ENCODE measurements around the gene MEP1A.
"Not testable (repeated sequence)": the region's sequence is repeated elsewhere in the genome, so short reads cannot be mapped to it uniquely, and the experiment has no call there.

Gene MEP1A

DNA sequence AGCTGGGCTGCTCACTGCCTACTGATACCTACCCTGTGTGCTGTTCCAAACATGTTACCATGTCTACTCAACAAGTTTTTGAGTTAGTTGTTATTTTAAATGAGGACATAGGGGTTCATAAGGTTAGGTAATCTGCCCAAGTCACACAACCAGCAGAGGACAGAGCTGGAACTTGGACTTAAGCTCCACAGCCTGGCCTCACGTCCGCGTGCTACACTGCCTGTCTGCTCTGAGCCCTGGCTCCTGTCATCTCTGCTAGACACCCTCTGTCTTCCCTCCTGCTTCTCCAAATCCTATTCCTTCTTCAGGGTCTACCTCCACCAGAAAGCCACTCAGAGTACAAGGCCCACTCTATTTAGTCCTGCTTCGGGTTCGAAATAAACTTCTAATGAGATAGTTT is 28.2 kb upstream of the MEP1A start:
- TF ChIP-seq, protein P1, sequence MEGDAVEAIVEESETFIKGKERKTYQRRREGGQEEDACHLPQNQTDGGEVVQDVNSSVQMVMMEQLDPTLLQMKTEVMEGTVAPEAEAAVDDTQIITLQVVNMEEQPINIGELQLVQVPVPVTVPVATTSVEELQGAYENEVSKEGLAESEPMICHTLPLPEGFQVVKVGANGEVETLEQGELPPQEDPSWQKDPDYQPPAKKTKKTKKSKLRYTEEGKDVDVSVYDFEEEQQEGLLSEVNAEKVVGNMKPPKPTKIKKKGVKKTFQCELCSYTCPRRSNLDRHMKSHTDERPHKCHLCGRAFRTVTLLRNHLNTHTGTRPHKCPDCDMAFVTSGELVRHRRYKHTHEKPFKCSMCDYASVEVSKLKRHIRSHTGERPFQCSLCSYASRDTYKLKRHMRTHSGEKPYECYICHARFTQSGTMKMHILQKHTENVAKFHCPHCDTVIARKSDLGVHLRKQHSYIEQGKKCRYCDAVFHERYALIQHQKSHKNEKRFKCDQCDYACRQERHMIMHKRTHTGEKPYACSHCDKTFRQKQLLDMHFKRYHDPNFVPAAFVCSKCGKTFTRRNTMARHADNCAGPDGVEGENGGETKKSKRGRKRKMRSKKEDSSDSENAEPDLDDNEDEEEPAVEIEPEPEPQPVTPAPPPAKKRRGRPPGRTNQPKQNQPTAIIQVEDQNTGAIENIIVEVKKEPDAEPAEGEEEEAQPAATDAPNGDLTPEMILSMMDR (IDR thresholded peaks at IDR 0.05; ENCODE audit: low read depth, low read length), result no peak
- H3K4me3 ChIP-seq (ENCODE audit: low read depth, low read length), result no peak overlapping the region

DNA sequence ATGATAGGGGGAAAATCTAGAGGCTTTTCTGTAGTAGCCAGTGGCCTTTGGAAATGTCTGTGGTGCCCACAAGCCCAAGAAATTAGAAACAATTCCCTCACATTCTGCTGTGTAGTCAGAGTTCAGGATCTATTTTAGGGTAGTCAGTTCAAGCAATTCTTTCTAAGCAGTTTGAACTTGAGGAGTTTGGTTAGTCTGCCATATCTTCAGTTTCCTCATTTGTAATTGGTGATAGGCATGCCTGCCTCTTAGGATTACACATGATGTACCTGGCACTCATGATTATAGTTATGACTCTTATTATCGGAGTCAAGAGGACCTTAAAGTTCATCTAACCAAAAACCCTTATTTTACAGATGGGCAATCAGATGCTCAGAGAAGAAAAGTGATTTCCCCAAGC is 21.2 kb upstream of the MEP1A start:
- TF ChIP-seq, protein P1 (IDR thresholded peaks at IDR 0.05; ENCODE audit: low read depth, low read length), result no peak
- no peak overlapping the region for H3K4me3 ChIP-seq (ENCODE audit: low read depth, low read length)

DNA sequence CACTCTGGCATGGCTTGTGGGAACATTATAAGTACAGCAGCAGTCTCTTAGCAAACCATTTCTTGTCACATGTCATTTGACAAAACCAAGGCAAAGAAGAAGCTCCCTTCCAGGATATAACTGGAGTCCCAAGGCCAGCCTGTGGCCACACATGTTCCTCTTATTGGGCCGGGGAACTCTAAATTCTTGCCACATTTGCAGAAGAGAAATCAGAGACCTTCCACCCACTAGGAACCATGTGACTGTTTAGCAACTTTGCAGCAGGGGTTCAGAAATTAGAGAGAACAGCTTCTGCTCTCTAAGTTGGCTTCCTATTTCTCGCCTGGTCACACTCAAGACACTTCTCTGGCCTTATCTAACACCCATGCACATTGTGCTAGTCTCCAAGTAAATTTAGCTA is 20.4 kb upstream of the MEP1A start:
- H3K4me3 ChIP-seq (ENCODE audit: low read depth, low read length), result no peak overlapping the region
- TF ChIP-seq, protein P1 (IDR thresholded peaks at IDR 0.05; ENCODE audit: low read depth, low read length), result no peak

DNA sequence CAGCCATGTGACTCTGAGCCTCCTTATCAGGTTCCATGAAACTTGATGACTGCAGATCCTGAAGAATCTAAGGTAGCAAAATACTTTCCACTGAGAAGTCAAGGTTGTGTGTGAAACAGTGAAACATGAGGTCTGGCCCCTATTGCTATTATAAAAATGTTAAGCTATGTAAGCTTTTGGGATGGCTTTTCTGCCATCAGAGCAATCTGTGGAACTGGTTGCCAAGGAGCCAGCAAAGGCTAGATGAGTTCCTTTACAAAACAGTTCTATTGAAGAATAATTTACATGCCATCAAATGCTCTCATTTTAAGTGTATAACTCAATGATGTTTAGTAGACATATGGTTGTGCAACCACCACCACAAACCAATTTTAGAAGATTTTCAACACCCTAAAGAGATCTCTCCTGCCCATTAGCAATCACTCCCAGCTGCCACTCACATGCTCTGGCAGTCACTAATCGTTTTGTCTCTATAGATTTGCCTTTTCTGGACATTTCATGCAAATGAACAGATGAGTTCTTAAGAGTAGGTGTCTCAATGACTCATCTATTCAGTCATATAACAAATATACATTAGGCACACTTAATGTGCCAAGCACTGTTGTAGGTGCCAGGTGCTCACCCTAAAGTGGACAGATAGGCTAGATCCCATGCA is 19.9 kb upstream of the MEP1A start:
- TF ChIP-seq, protein P1 (IDR thresholded peaks at IDR 0.05; ENCODE audit: low read depth, low read length), result no peak
- no peak overlapping the region for H3K4me3 ChIP-seq (ENCODE audit: low read depth, low read length)

DNA sequence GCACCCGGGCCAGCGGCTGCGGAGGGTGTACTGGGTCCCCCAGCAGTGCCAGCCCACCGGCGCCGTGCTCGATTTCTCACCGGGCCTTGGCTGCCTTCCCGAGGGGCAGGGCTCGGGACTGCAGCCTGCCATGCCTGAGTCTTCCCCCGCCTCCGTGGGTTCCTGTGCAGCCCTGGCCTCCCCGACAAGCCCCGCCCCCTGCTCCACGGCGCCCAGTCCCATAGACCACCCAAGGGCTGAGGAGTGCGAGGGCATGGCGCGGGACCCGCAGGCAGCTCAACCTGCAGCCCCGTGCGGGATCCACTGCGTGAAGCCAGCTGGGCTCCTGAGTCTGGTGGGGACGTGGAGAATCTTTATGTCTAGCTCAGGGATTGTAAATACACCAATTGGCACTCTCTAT is 18.5 kb upstream of the MEP1A start:
- not testable (repeated sequence) for H3K4me3 ChIP-seq (ENCODE audit: low read depth, low read length)

DNA sequence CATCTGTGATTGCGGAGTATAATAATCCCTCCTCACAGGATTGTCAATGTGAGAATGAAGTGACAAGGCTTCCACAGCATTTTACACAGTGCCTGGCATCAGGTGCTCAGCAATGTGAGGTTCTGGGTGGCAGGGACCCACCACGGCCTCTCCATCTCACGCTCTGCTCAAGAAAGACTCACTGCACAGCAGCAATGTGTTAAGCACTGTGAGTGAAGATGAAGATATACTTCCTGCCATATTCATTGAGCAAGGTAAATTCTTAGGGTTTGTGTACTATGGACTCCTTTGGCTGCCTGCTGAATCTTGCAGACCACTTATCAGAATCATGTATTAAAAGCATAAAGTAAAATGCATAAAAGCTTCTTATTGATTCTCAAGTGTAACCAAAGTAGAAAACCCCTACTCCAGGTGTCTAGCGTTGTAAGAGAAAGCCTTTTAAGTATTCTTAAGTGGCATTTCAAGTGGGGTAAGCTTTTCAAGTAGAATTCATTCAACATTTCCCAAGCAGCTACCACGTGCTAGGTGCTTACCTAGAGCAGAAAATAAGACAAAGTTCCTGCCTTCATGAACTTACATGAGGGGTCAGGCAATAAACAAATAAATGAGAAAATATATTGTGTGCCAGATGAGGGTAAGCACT is 17.0 kb upstream of the MEP1A start:
- TF ChIP-seq, protein P1 (IDR thresholded peaks at IDR 0.05; ENCODE audit: low read depth, low read length), result no peak

DNA sequence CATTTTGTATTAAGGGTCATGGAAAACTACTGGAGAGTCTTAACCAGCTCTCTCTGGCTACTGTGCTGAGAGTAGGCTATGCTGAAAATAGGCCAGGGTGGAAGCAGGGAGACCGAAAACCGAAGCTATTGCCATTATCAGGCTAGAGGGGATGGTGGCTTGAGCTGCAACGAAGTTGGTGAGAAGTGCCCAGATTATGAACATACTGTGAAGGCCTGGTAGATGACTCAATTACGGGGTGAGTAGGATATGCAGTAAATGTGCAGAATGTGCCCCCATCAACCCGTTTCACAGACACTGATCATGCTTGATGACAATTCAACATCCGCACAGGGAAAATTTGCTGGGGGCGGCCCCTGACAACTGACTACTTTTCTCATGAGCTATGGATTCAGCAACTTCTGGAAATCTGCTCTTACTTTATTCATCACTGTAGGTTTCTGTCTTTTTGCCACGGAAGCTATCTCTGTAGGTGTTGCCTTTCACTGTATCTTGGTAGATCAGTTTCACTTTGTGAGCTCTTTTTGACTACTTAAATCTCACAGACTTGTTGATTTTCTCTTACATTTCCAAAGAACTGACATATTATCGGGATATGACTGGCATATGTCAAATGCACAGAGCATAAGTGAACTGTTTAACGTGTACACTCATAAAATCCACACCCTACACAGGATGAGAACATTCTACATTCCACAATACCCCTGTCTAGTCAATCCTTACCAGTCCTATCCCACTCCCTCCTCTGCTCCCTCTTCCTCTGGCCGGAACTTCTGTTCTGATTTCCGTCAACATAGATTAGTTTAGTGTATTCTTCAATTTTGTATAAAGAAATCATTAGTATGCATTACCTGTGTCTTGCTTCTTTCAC is 15.5 kb upstream of the MEP1A start:
- TF ChIP-seq, protein P1 (IDR thresholded peaks at IDR 0.05; ENCODE audit: low read depth, low read length), result no peak

More for the DNA sequence above, 17.0 kb upstream of the MEP1A start:
- no peak overlapping the region for H3K4me3 ChIP-seq (ENCODE audit: low read depth, low read length)

More for the DNA sequence above, 15.5 kb upstream of the MEP1A start:
- H3K4me3 ChIP-seq (ENCODE audit: low read depth, low read length), result no peak overlapping the region

Measured in WI38 (cell line).